Panc1 (cell line): ENCODE measurements around the gene MAB21L2. TPM values are rescaled to one million over a fixed set of nuclear protein-coding genes. Genes with fewer than 3 reads are reported as not detected.
"Not testable (repeated sequence)": the region's sequence is repeated elsewhere in the genome, so short reads cannot be mapped to it uniquely, and the experiment has no call there.

Experiments
- ATAC-seq: fragments of 200-7000 bp; cut with Tn5 transposase; 2 replicates; pipeline ENCODE4 v1.9.1; 2020; ENCODE audit warnings: mild to moderate bottlenecking, moderate library complexity
- BruUV-seq: library from RNA; stranded (reverse); fragments of 400-500 nt; replicated peaks from 2 replicates; lab custom pipeline; 2021; lab: Mats Ljungman, UMichigan
- CTCF ChIA-PET: fragments of 300-600 bp; sonication (Branson Sonifier 250); formaldehyde crosslinking; loops from one replicate; lab custom pipeline; 2022; ENCODE audit warnings: antibody characterized with exemption; lab: Charles Lee
- POLR2A ChIA-PET: fragments of 300-600 bp; sonication (Branson Sonifier 250); formaldehyde crosslinking; loops from one replicate; lab custom pipeline; 2022; ENCODE audit warnings: antibody characterized with exemption; lab: Charles Lee
- DNase-seq: peaks from one replicate; pipeline ENCODE4 v3.0.0-alpha.2; 2010; ENCODE audit warnings: low read depth, low spot score
- H3K27ac ChIP-seq: 2 replicates; pipeline ENCODE4 v1.5.1; 2011; ENCODE audit warnings: mild to moderate bottlenecking, low read length, inconsistent platforms
- H3K27me3 ChIP-seq: fragments of 200-500 bp; sonication (Bioruptor generic); 2 replicates; pipeline ENCODE4 v1.6.0; 2014; ENCODE audit warnings: low read length, inconsistent platforms; ENCODE audit not compliant: control insufficient read depth, insufficient read depth
- H3K36me3 ChIP-seq: fragments of 200-500 bp; sonication (Bioruptor generic); 2 replicates; pipeline ENCODE4 v1.5.1; 2014; ENCODE audit warnings: inconsistent platforms, mild to moderate bottlenecking, low read length, moderate library complexity; ENCODE audit not compliant: control insufficient read depth, insufficient read depth
- H3K4me1 ChIP-seq: 2 replicates; pipeline ENCODE4 v1.5.1; 2011; ENCODE audit warnings: inconsistent platforms, mild to moderate bottlenecking, low read length, moderate library complexity; ENCODE audit not compliant: control insufficient read depth, insufficient read depth
- H3K4me3 ChIP-seq, 2 experiments: 2 replicates each; pipeline ENCODE4 v1.5.1; 2011 to 2012; ENCODE audit warnings: low read depth in 2 of 2, low read length in 2 of 2, mild to moderate bottlenecking in 2 of 2, inconsistent platforms in 1 of 2, moderate library complexity in 1 of 2
- H3K9me3 ChIP-seq: fragments of 200-500 bp; sonication (Bioruptor generic); 2 replicates; pipeline ENCODE4 v1.5.1; 2014; ENCODE audit warnings: low read depth, mild to moderate bottlenecking, inconsistent platforms, low read length, moderate library complexity; ENCODE audit not compliant: control insufficient read depth, insufficient read depth
- CTCF ChIP-seq: fragments of 450-650 bp; IDR thresholded peaks from 2 replicates; pipeline ENCODE4 v1.5.1; 2017; ENCODE audit warnings: mild to moderate bottlenecking
- POLR2AphosphoS5 ChIP-seq: IDR thresholded peaks from 2 replicates; pipeline ENCODE4 v1.6.1; 2012; ENCODE audit warnings: mild to moderate bottlenecking, low read depth, low read length, moderate library complexity
- REST ChIP-seq, 2 experiments: IDR thresholded peaks; 2 replicates each; pipeline ENCODE4 v1.6.1; 2011 to 2012; ENCODE audit warnings: low read depth in 2 of 2, control low read depth in 1 of 2, low read length in 1 of 2, mild to moderate bottlenecking in 1 of 2, moderate library complexity in 1 of 2; ENCODE audit not compliant: insufficient read depth in 1 of 2
- SIN3A ChIP-seq: IDR thresholded peaks from 2 replicates; pipeline ENCODE4 v1.6.1; 2012; ENCODE audit warnings: low read depth, mild to moderate bottlenecking, low read length, moderate library complexity, borderline replicate concordance; ENCODE audit not compliant: insufficient read depth
- TCF7L2 ChIP-seq: IDR thresholded peaks from 2 replicates; pipeline ENCODE4 v1.6.1; 2011; ENCODE audit warnings: mild to moderate bottlenecking, low read depth, low read length, inconsistent platforms
- in situ Hi-C: cut with HindIII; loops from 2 replicates; pipeline ENCODE4 v1.10.0; 2016; ENCODE audit warnings: low sequenced_read_pairs, low pct_unique_long_range_greater_than_20kb
- intact Hi-C: fragments of 100-400 bp; cut with micrococcal nuclease; formaldehyde crosslinking; loops from one replicate; pipeline ENCODE4 v1.10.0; 2022; ENCODE audit not compliant: unreplicated experiment
- total RNA-seq: library from RNA; stranded (reverse); gene quantifications from one replicate; pipeline ENCODE4 v1.2.1, GENCODE V29; 2021; ENCODE audit not compliant: unreplicated experiment

The MAB21L2 gene
- total RNA-seq, 1 experiment from 2014 or later = not detected

GRCh38 chr4:150534818-150535217 lies 47.1 kb upstream of the MAB21L2 start:
- Histone ChIP-seq H3K27me3 (no peaks in the 10 kb centered on the region), H3K9me3 (no peaks in the 10 kb centered on the region), H3K27ac (no peak overlapping the region), H3K4me1 (no peaks in the 10 kb centered on the region), H3K4me3 (no peak overlapping the region), H3K36me3 (no peaks in the 10 kb centered on the region)
- DNase-seq (no peak), ATAC-seq (no peak)
- POLR2A ChIA-PET = no interaction called here
- CTCF ChIA-PET = no interaction called here
- intact Hi-C loops = no loop called here
- TF ChIP-seq TCF7L2 (no peak), POLR2AphosphoS5 (no peak), CTCF (no peak), REST (IDR thresholded peaks at IDR 0.05; ENCODE audit: insufficient read depth in 1 of 2, low read depth in 2 of 2, low read length in 1 of 2) (no peak), SIN3A (no peak)
- in situ Hi-C loops = no loop called here
- BruUV-seq = no TSS peak

- POLR2A ChIA-PET, intact Hi-C loops, in situ Hi-C loops: not testable (repeated sequence)
Observed at GRCh38 chr4:150537911-150538310, 44.0 kb upstream of the MAB21L2 start.

GRCh38 chr4:150540536-150540935 lies 41.4 kb upstream of the MAB21L2 start:
- Histone ChIP-seq H3K4me1 (no peaks in the 10 kb centered on the region), H3K9me3 (no peaks in the 10 kb centered on the region), H3K4me3 (no peak overlapping the region), H3K27ac (no peak overlapping the region), H3K36me3 (no peaks in the 10 kb centered on the region), H3K27me3 (no peaks in the 10 kb centered on the region)
- TF ChIP-seq CTCF (no peak), TCF7L2 (no peak), SIN3A (no peak), REST (IDR thresholded peaks at IDR 0.05; ENCODE audit: insufficient read depth in 1 of 2, low read depth in 2 of 2, low read length in 1 of 2) (no peak), POLR2AphosphoS5 (no peak)
- no peak for DNase-seq
- no peak for ATAC-seq
- ChIA-PET POLR2A (no interaction called here), CTCF (no interaction called here)
- no TSS peak for BruUV-seq
- intact Hi-C loops = no loop called here
- in situ Hi-C loops = no loop called here

More at GRCh38 chr4:150537911-150538310, 44.0 kb upstream of the MAB21L2 start:
- DNase-seq, H3K27me3 ChIP-seq, H3K4me3 ChIP-seq, ATAC-seq, CTCF ChIA-PET, H3K9me3 ChIP-seq, H3K36me3 ChIP-seq, H3K4me1 ChIP-seq, H3K27ac ChIP-seq, BruUV-seq: not testable (repeated sequence)
